HepG2 (cell line): ENCODE measurements around the gene ECPAS. TPM values are rescaled to one million over a fixed set of nuclear protein-coding genes. Genes with fewer than 3 reads are reported as not detected.

Experiments
- ATAC-seq: fragments of 200-7000 bp; cut with Tn5 transposase; 3 replicates; pipeline ENCODE4 v1.9.1; 2020; ENCODE audit warnings: mild to moderate bottlenecking, moderate library complexity
- BruUV-seq: library from RNA; stranded (reverse); fragments of 400-500 nt; replicated peaks from 2 replicates; lab custom pipeline; 2021; lab: Mats Ljungman, UMichigan
- CTCF ChIA-PET: fragments of 300-600 bp; formaldehyde crosslinking; extraction: SDS; loops from one replicate; lab custom pipeline; 2021; ENCODE audit warnings: low total read pairs, inconsistent platforms, low intra/inter-chr PET ratio; lab: Yijun Ruan, JAX
- POLR2A ChIA-PET: fragments of 350-600 bp; sonication (Branson Sonifier 250); formaldehyde crosslinking; loops from one replicate; lab custom pipeline; 2020; ENCODE audit warnings: antibody characterized with exemption, inconsistent platforms; lab: Yijun Ruan, JAX
- DNase-seq: peaks from one replicate; pipeline ENCODE4 v3.0.0-alpha.2; 2015; ENCODE audit warnings: low spot score
- FAIRE-seq: peaks from 3 replicates; lab custom pipeline; 2011; peaks lifted over from hg19 to GRCh38; lab: Jason Lieb, UNC
- H2AFZ ChIP-seq: one replicate; pipeline ENCODE4 v1.6.1; 2011; ENCODE audit warnings: low read length, inconsistent platforms
- H3K27ac ChIP-seq: fragments of 300-600 bp; 3 replicates; pipeline ENCODE4 v1.8.0; 2011; ENCODE audit warnings: mixed run types, mild to moderate bottlenecking, mixed read lengths, low read length, inconsistent platforms; ENCODE audit not compliant: insufficient read depth; ENCODE audit errors: extremely low read length
- H3K27me3 ChIP-seq, 2 experiments: fragments of 200-600 bp in 1 of 2; 2 replicates in 1 of 2; 3 replicates in 1 of 2; pipeline versions ENCODE4 v1.6.0 to v1.8.0; 2011; ENCODE audit warnings: low read length in 2 of 2, mild to moderate bottlenecking in 2 of 2, moderate library complexity in 2 of 2, inconsistent platforms in 1 of 2; ENCODE audit not compliant: insufficient read depth in 2 of 2, control insufficient read depth in 1 of 2
- H3K36me3 ChIP-seq, 2 experiments: fragments of 200-600 bp in 1 of 2; replicated peaks in 1 of 2; 2 replicates in 1 of 2; 3 replicates in 1 of 2; pipeline versions ENCODE4 v1.5.1 to v1.8.0; 2011; ENCODE audit warnings: low read length in 2 of 2, inconsistent platforms in 1 of 2; ENCODE audit not compliant: insufficient read depth in 2 of 2, control insufficient read depth in 1 of 2
- H3K4me1 ChIP-seq: 2 replicates; pipeline ENCODE4 v1.5.1; 2012; ENCODE audit warnings: low read length, inconsistent platforms; ENCODE audit not compliant: insufficient read depth
- H3K4me2 ChIP-seq: 2 replicates; pipeline ENCODE4 v1.6.0; 2011; ENCODE audit warnings: low read depth, low read length, inconsistent platforms
- H3K4me3 ChIP-seq, 3 experiments: fragments of 200-600 bp in 1 of 3; sonication (generic), shearing (Covaris generic) in 1 of 3; replicated peaks in 1 of 3; 2 replicates each; pipeline ENCODE4 v1.5.1; 2011 to 2016; ENCODE audit warnings: low read length in 3 of 3, inconsistent platforms in 2 of 3, low read depth in 2 of 3, mild to moderate bottlenecking in 2 of 3, control low read depth in 1 of 3, mixed read lengths in 1 of 3; ENCODE audit not compliant: insufficient read depth in 1 of 3
- H3K79me2 ChIP-seq: one replicate; pipeline ENCODE4 v1.6.1; 2011; ENCODE audit warnings: low read length, inconsistent platforms; ENCODE audit not compliant: insufficient read depth
- H3K9ac ChIP-seq: 2 replicates; pipeline ENCODE4 v1.6.0; 2011; ENCODE audit warnings: mild to moderate bottlenecking, low read depth, low read length, inconsistent platforms; ENCODE audit not compliant: insufficient read depth
- H3K9me3 ChIP-seq: 2 replicates; pipeline ENCODE4 v1.5.1; 2012; ENCODE audit warnings: mild to moderate bottlenecking, low read length
- H4K20me1 ChIP-seq: 2 replicates; pipeline ENCODE4 v1.6.0; 2011; ENCODE audit warnings: inconsistent platforms, mild to moderate bottlenecking, low read length, moderate library complexity; ENCODE audit not compliant: insufficient read depth
- MAFF ChIP-seq: IDR thresholded peaks from 2 replicates; pipeline ENCODE4 v1.6.1; 2011; ENCODE audit warnings: low read depth, low read length, improper control_type of control experiment
- MAFK ChIP-seq, 2 experiments: IDR thresholded peaks in 1 of 2; conservative IDR thresholded peaks in 1 of 2; 2 replicates each; pipeline ENCODE4 v1.6.1; 2011; ENCODE audit warnings: improper control_type of control experiment in 2 of 2, low read length in 2 of 2
- MAZ ChIP-seq, 2 experiments: sonication (generic) in 1 of 2; formaldehyde crosslinking in 1 of 2; IDR thresholded peaks; 2 replicates each; pipeline versions ENCODE4 v1.5.0 to v1.6.1; 2012 to 2020; ENCODE audit warnings: low read depth in 2 of 2, mild to moderate bottlenecking in 2 of 2, borderline replicate concordance in 1 of 2, improper control_type of control experiment in 1 of 2, low read length in 1 of 2, missing genetic modification reagents in 1 of 2, moderate library complexity in 1 of 2
- RAD21 ChIP-seq: fragments of 450-650 bp; formaldehyde crosslinking; IDR thresholded peaks from 2 replicates; pipeline ENCODE4 v1.5.0; 2020; ENCODE audit warnings: mild to moderate bottlenecking
- SP1 ChIP-seq, 2 experiments: fragments of 450-650 bp in 1 of 2; sonication (generic) in 1 of 2; formaldehyde crosslinking in 1 of 2; IDR thresholded peaks; 2 replicates each; pipeline versions ENCODE4 v1.4.0 to v1.6.1; 2016 to 2020; ENCODE audit warnings: missing genetic modification reagents in 1 of 2
- STAG1 ChIP-seq: sonication (generic); formaldehyde crosslinking; IDR thresholded peaks from 2 replicates; pipeline ENCODE4 v1.4.0; 2020; ENCODE audit warnings: missing genetic modification reagents
- ZFP82 ChIP-seq: sonication (generic); formaldehyde crosslinking; IDR thresholded peaks from 2 replicates; pipeline ENCODE4 v1.5.1; 2020; ENCODE audit warnings: mild to moderate bottlenecking, missing genetic modification reagents, borderline replicate concordance
- ZSCAN9 ChIP-seq: IDR thresholded peaks from 2 replicates; pipeline ENCODE4 v1.6.1; 2016; ENCODE audit warnings: borderline replicate concordance
- WGBS: methylation state at CpG from one replicate; pipeline ENCODE4 v1.1.6; 2017; ENCODE audit warnings: low lambda C conversion rate; 5-methylcytosine and 5-hydroxymethylcytosine counted together
- in situ Hi-C: cut with HindIII; loops from 2 replicates; pipeline ENCODE4 v1.10.0; 2017; ENCODE audit warnings: low pct_unique_long_range_greater_than_20kb; ENCODE audit not compliant: extremely low pct_ligation_motif_present
- intact Hi-C: fragments of 100-400 bp; cut with micrococcal nuclease; formaldehyde crosslinking; loops from one replicate; pipeline ENCODE4 v1.10.0; 2022; ENCODE audit not compliant: unreplicated experiment
- polyA plus RNA-seq, 8 experiments: library from polyadenylated mRNA; depleted of rRNA in 3 of 8; stranded (reverse) in 7 of 8; unstranded in 1 of 8; fragments of >200 nt; fragmentation: Illumina TruSeq in 4 of 8; extraction: Trizol in 4 of 8; gene quantifications; 2 replicates each; pipeline versions ENCODE4 v1.2.1 to v1.2.3, GENCODE V29; 2011 to 2016; ENCODE audit warnings: low read depth in 4 of 8, missing spikeins in 1 of 8, mixed read lengths in 1 of 8; ENCODE audit not compliant: insufficient read depth in 1 of 8
- total RNA-seq, 5 experiments: library from RNA; depleted of rRNA; stranded (reverse); fragments of >200 nt; fragmentation: Illumina TruSeq; extraction: Trizol; gene quantifications; 2 replicates each; pipeline ENCODE4 v1.2.3, GENCODE V29; 2016; ENCODE audit warnings: low read depth in 1 of 5
- TF ChIP-seq, protein P1 (sequence below): sonication (generic); formaldehyde crosslinking; conservative IDR thresholded peaks from 2 replicates; pipeline ENCODE4 v1.4.0; 2020; ENCODE audit warnings: missing genetic modification reagents
- TF ChIP-seq, protein P2 (sequence below): sonication (generic); formaldehyde crosslinking; IDR thresholded peaks from 2 replicates; pipeline ENCODE4 v1.4.0; 2020; ENCODE audit warnings: missing genetic modification reagents

The ECPAS gene
- total and polyA plus RNA-seq, 2 of the 13 experiments (the other 11 are each of a cell fraction or from before 2014, with no cell fraction given): 35.3 to 58.0 TPM

DNA sequence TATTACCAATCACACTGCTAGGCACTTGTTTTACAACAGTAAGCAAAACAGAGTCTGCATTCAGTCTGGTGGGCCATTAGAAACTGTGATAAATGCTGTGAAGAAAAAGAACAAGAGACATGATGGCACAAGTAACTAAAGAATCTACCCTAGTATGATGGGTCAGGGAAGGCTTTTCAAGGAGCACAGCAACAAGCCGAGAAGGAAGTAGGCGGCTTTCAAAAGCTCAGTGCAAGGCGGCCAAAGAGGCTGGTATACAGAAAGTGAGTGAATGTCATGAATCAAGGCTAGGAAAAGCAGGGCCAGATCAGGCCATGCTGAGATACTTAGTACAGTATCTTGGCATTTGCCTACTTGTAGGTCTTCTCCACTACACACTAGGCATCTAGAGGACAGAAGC lies 76.4 kb downstream of the ECPAS start:
- H3K36me3 ChIP-seq: peaks cover 9 to 82% of the 10 kb centered on the region in 2 experiments; a peak in 4 of 5 replicates
- in situ Hi-C loops: no loop called here
- no peak for ATAC-seq

More for the DNA sequence above, 76.4 kb downstream of the ECPAS start:
- H4K20me1 ChIP-seq: no peaks in the 10 kb centered on the region
- intact Hi-C loops: no loop called here
- FAIRE-seq: no peak
- BruUV-seq: no TSS peak
- 100% methylated on average over 3 of the region's 3 CpGs for WGBS
- peaks cover 2% of the 10 kb centered on the region for H3K79me2 ChIP-seq
- H3K27me3 ChIP-seq: no peaks in the 10 kb centered on the region
- ChIA-PET CTCF (no interaction called here), POLR2A (no interaction called here)
- H3K4me2 ChIP-seq: no peak overlapping the region
- TF ChIP-seq ZSCAN9 (no peak), MAFF (0 out of 2 replicates have a peak, but pooled peaks have one; percentile 8), ZFP82 (CRISPR knock-in tag) (no peak), MAFK (conservative IDR thresholded peaks at IDR 0.05 in 1 of 2, IDR thresholded peaks at IDR 0.05 in 1 of 2; ENCODE audit: low read length in 2 of 2) (peak; percentile 49 to 54), RAD21 (CRISPR knock-in tag) (no peak), SP1 (IDR thresholded peaks at IDR 0.05) (no peak), SP1 (CRISPR knock-in tag; IDR thresholded peaks at IDR 0.05) (no peak), MAZ (IDR thresholded peaks at IDR 0.05; ENCODE audit: borderline replicate concordance, low read depth, low read length) (no peak), MAZ (CRISPR knock-in tag; IDR thresholded peaks at IDR 0.05; ENCODE audit: low read depth) (no peak), STAG1 (CRISPR knock-in tag) (no peak)
- TF ChIP-seq, protein P1, sequence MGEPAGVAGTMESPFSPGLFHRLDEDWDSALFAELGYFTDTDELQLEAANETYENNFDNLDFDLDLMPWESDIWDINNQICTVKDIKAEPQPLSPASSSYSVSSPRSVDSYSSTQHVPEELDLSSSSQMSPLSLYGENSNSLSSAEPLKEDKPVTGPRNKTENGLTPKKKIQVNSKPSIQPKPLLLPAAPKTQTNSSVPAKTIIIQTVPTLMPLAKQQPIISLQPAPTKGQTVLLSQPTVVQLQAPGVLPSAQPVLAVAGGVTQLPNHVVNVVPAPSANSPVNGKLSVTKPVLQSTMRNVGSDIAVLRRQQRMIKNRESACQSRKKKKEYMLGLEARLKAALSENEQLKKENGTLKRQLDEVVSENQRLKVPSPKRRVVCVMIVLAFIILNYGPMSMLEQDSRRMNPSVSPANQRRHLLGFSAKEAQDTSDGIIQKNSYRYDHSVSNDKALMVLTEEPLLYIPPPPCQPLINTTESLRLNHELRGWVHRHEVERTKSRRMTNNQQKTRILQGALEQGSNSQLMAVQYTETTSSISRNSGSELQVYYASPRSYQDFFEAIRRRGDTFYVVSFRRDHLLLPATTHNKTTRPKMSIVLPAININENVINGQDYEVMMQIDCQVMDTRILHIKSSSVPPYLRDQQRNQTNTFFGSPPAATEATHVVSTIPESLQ (CRISPR knock-in tag): no peak
- TF ChIP-seq, protein P2, sequence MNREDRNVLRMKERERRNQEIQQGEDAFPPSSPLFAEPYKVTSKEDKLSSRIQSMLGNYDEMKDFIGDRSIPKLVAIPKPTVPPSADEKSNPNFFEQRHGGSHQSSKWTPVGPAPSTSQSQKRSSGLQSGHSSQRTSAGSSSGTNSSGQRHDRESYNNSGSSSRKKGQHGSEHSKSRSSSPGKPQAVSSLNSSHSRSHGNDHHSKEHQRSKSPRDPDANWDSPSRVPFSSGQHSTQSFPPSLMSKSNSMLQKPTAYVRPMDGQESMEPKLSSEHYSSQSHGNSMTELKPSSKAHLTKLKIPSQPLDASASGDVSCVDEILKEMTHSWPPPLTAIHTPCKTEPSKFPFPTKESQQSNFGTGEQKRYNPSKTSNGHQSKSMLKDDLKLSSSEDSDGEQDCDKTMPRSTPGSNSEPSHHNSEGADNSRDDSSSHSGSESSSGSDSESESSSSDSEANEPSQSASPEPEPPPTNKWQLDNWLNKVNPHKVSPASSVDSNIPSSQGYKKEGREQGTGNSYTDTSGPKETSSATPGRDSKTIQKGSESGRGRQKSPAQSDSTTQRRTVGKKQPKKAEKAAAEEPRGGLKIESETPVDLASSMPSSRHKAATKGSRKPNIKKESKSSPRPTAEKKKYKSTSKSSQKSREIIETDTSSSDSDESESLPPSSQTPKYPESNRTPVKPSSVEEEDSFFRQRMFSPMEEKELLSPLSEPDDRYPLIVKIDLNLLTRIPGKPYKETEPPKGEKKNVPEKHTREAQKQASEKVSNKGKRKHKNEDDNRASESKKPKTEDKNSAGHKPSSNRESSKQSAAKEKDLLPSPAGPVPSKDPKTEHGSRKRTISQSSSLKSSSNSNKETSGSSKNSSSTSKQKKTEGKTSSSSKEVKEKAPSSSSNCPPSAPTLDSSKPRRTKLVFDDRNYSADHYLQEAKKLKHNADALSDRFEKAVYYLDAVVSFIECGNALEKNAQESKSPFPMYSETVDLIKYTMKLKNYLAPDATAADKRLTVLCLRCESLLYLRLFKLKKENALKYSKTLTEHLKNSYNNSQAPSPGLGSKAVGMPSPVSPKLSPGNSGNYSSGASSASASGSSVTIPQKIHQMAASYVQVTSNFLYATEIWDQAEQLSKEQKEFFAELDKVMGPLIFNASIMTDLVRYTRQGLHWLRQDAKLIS: no peak
- no peak overlapping the region for H2AFZ ChIP-seq
- H3K4me3 ChIP-seq: no peak overlapping the region
- H3K9me3 ChIP-seq: no peaks in the 10 kb centered on the region
- H3K4me1 ChIP-seq: no peaks in the 10 kb centered on the region
- no peak overlapping the region for H3K27ac ChIP-seq
- DNase-seq: no peak
- no peak overlapping the region for H3K9ac ChIP-seq
